Endothelial cell of umbilical vein (primary cell): ENCODE data around the gene F2RL1.
"Not testable (repeated sequence)": the region's sequence is repeated elsewhere in the genome, so short reads cannot be mapped to it uniquely, and the experiment has no call there.

ENCODE experiments used
- POLR2AphosphoS5 ChIP-seq: IDR thresholded peaks from 2 replicates; pipeline ENCODE4 v1.6.1; 2012; ENCODE audit warnings: low read depth, mild to moderate bottlenecking, control low read depth, low read length, moderate library complexity; ENCODE audit not compliant: insufficient read depth
- TF ChIP-seq, protein P1 (sequence below), 2 donors: IDR thresholded peaks; 1 replicate in 1 of 2; 2 replicates in 1 of 2; pipeline ENCODE4 v1.5.1; 2011; ENCODE audit warnings: low read length in 2 of 2, mild to moderate bottlenecking in 2 of 2, moderate library complexity in 2 of 2, control low read depth in 1 of 2, inconsistent platforms in 1 of 2, low read depth in 1 of 2; ENCODE audit not compliant: insufficient read depth in 1 of 2; ENCODE audit errors: extremely low read depth in 1 of 2

- TF ChIP-seq, protein P1, sequence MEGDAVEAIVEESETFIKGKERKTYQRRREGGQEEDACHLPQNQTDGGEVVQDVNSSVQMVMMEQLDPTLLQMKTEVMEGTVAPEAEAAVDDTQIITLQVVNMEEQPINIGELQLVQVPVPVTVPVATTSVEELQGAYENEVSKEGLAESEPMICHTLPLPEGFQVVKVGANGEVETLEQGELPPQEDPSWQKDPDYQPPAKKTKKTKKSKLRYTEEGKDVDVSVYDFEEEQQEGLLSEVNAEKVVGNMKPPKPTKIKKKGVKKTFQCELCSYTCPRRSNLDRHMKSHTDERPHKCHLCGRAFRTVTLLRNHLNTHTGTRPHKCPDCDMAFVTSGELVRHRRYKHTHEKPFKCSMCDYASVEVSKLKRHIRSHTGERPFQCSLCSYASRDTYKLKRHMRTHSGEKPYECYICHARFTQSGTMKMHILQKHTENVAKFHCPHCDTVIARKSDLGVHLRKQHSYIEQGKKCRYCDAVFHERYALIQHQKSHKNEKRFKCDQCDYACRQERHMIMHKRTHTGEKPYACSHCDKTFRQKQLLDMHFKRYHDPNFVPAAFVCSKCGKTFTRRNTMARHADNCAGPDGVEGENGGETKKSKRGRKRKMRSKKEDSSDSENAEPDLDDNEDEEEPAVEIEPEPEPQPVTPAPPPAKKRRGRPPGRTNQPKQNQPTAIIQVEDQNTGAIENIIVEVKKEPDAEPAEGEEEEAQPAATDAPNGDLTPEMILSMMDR (IDR thresholded peaks at IDR 0.05; ENCODE audit: extremely low read depth in 1 of 2, insufficient read depth in 1 of 2, low read depth in 1 of 2, low read length in 2 of 2), result not testable (repeated sequence)
- TF ChIP-seq POLR2AphosphoS5, result not testable (repeated sequence)
Observed at GRCh38 chr5:76855501-76855900, 36.7 kb downstream of the F2RL1 start.
